ENCODE measurements around the gene ZNF329.
"Not testable (repeated sequence)": the region's sequence is repeated elsewhere in the genome, so short reads cannot be mapped to it uniquely, and the experiment has no call there.

The ZNF329 gene

DNA sequence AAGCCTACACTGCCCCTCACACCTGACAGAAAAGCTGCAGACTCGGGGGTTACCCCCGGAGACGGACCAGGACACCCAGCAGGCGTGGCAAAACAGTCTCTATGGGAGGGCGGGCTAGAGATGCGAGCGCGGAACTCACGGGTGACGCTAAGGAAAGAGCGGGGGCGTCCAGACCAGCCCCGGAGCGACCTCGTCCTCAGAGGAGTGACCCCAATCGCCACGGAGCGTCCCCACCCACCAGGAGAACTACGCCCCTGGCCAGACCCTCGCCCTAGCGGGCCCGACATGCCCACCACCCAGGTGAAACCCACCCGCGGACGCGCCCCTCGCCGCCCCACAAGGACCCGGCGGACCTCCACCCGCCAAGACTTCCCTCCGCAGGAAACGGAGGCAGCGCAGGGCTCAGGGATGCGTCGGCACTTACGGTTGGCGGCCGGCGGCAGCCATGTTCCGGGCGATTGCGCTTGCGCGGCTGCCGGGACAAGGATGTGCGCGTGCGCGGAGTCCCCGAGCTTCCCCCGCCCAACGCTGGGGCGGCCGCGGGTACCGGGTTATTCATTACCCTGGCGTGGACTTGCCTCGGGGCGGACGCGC lies at the start of gene ZNF329:
Gene ZNF329, minus strand, starts transcription at position 462 of the 594 bp plus-strand sequence. CDS start 21,286 bp downstream, outside the sequence.
- peak; percentile 81 for DNase-seq

DNA sequence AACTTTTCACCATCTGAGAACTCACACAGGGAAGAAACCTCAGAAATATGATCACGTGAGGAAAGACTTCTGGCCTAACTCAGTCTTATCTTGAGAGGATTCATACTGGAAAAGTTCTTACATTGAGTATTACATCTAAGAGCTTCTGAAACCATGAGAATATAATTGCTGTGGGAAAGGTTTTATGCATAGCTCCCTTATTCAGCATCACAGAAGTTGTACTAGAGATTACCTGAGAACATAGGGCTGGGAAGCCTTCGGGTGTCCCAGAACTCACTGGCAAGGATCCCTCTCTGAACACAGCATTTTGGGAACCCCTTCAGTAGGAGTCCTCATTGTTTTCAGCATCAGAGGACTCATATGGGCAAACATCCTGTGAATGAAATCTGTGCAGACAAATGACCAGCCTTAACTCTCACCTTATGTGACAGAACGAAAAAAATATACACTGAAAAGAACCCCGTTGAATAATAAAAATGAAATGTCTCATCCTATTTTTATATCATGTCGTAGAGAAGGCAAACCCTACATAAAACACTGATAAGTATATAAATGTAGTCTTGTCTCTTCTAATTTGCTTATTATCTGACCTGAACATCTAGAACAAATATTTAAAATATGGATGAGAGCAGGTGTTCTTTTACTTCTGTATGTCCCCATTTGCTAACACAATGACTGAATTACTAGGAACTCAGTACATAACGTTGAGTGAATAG lies 46.5 kb upstream of the ZNF329 start:
- DNase-seq = no peak

GRCh38 chr19:58183817-58184215 lies 33.2 kb upstream of the ZNF329 start:
- no peak for DNase-seq

DNA sequence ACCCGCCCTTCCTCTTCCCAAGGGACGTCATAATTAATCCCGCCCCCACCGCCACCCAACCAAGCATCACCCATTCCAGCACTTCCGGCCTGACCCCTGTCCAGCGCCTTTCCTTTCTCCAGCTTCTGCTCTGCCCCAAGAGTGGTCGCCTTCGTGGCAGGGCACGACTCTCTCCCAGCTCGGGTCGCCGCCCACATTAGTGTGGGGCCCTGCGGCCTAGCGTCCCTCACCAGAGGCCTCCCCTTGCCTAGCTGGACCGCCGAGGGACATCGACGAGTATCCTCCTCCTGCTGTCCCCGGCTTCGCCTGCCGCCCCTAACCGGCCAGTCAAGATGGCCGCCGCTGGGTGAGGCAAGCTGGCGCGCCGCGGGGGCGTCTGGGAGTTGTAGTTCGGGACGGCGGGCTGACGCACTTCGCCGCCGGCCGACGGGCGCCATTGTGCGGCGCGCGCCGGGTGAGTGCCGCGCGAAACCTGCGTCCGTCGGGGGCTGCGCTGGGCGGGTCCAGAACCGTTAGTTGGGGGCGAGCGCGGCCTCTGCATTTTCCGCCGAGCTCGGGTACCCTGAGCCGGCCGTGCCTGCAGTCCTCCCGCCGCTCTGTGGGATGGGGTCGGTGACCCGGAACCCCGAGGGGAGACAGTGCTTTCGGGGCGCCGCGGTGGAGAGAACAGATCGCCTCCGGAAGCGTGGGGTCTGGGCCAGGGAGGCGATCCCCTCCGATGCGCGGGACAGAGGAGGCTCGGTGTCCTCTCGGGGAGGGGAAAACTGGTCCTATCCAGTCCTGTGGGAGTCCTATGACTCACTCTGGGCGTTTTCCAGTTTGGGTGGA lies 32.6 kb upstream of the ZNF329 start, which contains the start of gene ZNF274:
Gene ZNF274, plus strand, starts transcription at position 73 of the 828 bp plus-strand sequence. CDS start 905 bp downstream, outside the sequence.
- DNase-seq = peak; percentile 88

GRCh38 chr19:58182577-58182988 lies 32.0 kb upstream of the ZNF329 start:
- no peak for DNase-seq

- DNase-seq = peak; percentile 59
These were observed 31.4 kb upstream of the ZNF329 start for GRCh38 chr19:58181902-58182576.

GRCh38 chr19:58170860-58171259 lies 20.3 kb upstream of the ZNF329 start:
- no peak for DNase-seq

DNA sequence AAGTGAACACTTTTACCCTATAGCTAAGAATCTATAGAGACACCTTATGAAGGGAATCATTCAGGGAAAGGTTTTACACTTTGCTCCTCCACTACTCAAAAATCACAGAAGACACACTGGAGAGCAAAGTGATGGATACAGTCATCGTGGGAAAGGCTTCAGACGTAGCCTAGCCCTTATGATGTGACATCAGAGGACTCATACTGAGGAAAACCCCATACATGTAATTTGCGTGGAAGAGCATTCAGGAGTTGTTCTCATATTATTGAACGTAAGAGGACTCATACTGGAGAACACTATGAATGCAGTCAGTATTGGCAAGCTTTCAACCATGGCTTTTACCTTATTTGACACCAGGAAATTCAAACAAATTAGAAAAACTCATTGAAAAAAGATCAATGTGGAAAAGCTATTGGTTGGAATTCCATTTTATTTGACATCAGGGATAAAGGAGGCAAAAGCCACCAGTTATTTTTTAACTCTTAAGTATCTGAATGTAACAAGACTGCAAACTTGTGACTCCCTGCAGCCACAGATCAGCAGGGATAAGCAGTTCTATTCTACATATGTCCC lies 16.2 kb upstream of the ZNF329 start:
- no peak for DNase-seq

DNA sequence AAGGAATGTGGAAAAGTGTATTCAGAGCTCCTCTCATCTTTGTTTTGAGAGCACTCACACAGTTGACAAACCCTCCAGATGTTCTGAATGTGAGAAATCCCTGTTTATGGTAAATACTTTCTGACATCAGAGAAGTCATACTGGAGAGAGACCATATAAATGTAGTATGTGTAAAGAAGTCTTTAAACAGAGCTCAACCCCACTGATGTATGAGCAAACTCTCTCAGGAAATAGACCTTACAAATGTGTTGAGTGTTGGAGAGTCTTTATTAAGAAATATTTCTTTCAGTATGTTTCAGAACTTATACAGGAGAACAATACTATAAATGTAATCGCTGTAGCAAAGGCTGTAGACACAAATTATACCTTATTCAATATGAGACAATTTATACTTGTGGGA lies 15.7 kb upstream of the ZNF329 start:
- DNase-seq = no peak

DNA sequence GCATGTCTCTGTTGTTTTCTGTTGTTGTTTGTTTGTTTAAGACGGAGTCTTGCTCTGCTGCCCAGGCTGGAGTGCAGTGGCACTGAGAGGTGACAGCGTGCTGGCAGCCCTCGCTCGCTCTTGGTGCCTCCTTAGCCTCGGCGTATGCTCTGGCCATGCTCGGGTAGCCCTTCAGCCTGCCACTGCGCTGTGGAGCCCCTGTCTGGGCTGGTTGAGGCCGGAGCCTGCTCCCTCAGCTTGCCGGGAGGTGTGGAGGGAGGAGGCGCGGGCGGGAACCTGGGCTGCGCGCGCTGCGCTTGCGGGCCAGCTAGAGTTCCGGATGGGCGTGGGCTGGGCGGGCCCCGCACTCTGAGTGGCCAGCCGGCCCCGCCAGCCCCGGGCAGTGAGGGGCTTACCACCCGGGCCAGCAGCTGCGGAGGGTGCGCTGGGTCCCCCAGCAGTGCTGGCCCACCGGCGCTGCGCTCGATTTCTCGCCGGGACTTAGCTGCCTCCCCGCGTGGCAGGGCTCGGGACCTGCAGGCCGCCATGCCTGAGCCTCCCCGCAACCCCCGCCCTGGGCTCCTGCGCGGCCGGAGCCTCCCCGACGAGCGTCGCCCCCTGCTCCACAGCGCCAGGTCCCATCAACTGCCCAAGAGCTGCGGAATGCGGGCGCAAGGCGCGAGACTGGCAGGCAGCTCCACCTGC lies 6.6 kb upstream of the ZNF329 start:
- no peak for DNase-seq

GRCh38 chr19:58154679-58155648 lies 4.4 kb upstream of the ZNF329 start:
- DNase-seq = peak; percentile 86

- no peak for DNase-seq
These were observed 3.7 kb upstream of the ZNF329 start for GRCh38 chr19:58154287-58154678.

DNA sequence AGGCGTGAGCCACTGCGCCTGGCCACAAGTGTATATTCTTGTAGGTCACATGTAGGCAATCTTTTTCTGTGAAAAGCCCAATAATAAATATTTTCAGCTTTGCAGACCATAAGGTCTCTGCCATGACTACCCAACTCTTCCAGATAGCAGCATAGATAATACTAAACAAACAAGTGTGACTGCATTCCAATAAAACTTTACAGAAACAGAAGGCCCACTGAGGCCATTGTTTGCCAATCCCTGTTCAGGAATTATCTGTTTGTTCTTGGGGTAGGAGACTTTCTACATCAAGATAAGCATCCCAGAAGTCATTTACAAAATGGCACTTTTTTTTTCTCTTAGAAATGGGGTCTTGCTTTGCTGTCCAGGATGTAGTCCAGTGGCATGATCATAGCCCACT lies 2.8 kb upstream of the ZNF329 start:
- DNase-seq = no peak

GRCh38 chr19:58147475-58147874 lies 3.1 kb downstream of the ZNF329 start:
- DNase-seq = not testable (repeated sequence)

GRCh38 chr19:58145849-58146248 lies 4.7 kb downstream of the ZNF329 start:
- no peak for DNase-seq

DNA sequence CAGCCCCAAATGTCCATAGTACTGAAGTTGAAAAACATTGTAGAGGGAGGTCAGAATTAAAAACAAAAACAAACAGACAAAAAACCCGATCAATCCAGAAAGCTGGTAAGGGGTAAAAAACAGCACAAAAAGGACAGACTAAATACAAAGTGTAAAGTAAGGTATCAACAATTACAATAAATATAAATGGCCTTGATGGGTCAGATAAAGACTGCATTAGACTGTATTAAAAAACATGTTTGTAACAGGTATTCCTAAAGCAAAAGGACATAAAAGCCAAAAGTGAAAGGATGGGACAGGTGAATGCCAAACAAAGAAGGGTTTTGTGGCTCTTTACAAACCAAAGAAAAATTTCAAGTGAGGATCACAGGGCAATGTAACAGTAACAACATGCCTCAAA lies 16.3 kb downstream of the ZNF329 start:
- DNase-seq = no peak

GRCh38 chr19:58129284-58129683 lies 21.3 kb downstream of the ZNF329 start:
- DNase-seq = no peak

DNA sequence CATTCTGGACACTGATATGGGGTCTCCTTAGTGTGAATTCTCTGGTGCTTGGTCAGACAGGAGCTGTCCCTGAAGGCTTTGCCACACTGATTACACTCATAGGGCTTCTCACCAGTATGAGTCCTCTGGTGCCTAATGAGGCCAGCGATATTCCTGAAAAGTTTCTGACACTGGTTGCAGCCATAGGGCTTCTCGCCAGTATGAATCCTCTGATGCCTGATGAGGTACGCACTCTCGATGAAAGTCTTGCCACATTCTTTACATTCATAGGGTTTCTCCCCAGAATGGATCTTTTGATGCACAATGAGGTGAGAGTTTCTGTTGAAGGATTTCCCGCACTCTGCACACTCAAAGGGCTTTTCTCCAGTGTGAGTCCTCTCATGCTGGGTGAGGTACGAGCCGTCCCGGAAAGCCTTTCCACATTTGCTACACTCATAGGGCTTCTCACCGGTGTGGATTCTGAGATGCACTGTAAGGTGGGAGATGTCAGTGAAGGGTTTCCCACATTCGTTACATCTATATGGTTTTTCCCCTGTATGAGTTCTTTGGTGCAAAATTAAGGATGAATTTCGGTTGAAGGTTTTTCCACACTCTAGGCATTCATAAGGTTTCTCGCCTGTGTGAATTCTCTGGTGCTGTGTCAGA lies 22.4 kb downstream of the ZNF329 start:
- no peak for DNase-seq

DNA sequence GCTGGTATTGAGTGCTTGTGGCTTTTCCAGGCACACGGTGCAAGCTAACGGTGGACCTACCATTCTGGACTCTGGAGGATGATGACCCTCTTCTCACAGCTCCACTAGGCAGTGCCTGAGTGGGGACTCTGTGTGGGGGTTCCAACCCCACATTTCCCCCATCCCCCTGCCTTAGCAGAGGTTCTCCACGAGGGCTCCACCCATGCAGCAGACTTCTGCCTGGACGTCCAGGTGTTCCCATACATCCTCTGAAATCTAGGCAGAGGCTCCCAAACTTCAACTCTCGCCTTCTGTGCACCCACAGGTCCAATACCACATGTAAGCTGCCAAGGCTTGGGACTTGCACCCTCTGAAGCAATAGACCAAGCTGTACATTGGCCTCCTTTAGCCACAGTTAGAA lies 27.2 kb downstream of the ZNF329 start:
- DNase-seq = no peak

GRCh38 chr19:58118979-58119733 lies 31.4 kb downstream of the ZNF329 start:
- no peak for DNase-seq

Data from NCI-H2171 treated with DMSO at 0.1 percent for 48 hours (cell line).